ENCODE results near the gene DGKI.

DGKI gene

DNA sequence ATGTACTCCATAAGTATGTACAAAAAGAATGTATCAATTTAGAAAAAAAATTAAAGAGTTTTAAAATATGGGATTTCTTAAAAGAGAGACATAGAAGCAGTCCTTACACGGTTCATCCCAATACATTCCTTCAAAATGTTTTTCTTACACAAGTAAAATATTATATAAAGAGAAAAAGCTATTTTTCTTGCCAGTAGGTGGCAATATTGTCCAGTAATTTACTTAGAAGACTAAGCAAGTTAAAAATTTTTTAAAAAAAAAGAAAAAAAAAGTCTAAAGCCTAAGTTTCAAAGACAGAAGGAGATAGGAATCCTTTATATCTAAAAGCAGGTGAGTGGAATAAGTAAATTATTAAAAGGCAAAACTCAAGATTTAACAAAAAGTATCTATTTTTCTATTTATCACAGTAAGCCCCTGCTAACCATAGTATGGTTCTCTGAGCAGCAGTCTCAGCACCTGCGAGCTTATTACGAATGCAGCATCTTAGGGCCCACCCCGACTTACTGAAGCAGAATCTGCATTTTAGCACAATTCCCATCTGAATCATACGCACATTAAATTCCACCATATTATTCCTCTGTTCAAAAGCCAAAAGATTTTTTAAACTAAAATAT is 240.6 kb downstream of the DGKI start:
- DNase-seq (ENCODE audit: low read depth, low spot score) = peak; percentile 81
- TF ChIP-seq, protein P1, sequence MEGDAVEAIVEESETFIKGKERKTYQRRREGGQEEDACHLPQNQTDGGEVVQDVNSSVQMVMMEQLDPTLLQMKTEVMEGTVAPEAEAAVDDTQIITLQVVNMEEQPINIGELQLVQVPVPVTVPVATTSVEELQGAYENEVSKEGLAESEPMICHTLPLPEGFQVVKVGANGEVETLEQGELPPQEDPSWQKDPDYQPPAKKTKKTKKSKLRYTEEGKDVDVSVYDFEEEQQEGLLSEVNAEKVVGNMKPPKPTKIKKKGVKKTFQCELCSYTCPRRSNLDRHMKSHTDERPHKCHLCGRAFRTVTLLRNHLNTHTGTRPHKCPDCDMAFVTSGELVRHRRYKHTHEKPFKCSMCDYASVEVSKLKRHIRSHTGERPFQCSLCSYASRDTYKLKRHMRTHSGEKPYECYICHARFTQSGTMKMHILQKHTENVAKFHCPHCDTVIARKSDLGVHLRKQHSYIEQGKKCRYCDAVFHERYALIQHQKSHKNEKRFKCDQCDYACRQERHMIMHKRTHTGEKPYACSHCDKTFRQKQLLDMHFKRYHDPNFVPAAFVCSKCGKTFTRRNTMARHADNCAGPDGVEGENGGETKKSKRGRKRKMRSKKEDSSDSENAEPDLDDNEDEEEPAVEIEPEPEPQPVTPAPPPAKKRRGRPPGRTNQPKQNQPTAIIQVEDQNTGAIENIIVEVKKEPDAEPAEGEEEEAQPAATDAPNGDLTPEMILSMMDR (IDR thresholded peaks at IDR 0.05; ENCODE audit: low read depth, low read length) = peak; percentile 26
- in situ Hi-C loops (cut with HindIII; ENCODE audit: low sequenced_read_pairs) = no loop called here
- no peak overlapping the region for H3K4me3 ChIP-seq (ENCODE audit: low read depth, low read length)

DNA sequence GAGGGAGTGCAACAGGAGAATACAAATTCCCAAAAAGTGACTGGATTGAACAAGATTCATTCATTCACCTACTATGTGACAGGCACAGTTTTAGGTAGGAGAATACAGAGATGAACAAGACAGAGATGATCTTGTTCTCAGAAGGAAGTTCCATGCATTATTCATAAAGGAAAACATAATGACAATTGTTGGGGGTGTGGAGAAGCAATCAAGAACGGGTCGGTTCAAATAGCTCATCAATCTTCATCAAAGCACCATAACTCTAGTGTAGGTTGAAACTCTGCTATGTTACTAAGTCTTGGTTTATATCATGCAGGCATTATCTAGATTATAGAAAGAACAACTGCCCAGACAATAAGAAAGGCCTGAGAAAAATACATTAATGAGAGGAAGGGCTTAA is 243.7 kb downstream of the DGKI start:
- in situ Hi-C loops (cut with HindIII; ENCODE audit: low sequenced_read_pairs) = no loop called here
- TF ChIP-seq, protein P1 (IDR thresholded peaks at IDR 0.05; ENCODE audit: low read depth, low read length) = no peak
- no peak overlapping the region for H3K4me3 ChIP-seq (ENCODE audit: low read depth, low read length)
- DNase-seq (ENCODE audit: low read depth, low spot score) = no peak

DNA sequence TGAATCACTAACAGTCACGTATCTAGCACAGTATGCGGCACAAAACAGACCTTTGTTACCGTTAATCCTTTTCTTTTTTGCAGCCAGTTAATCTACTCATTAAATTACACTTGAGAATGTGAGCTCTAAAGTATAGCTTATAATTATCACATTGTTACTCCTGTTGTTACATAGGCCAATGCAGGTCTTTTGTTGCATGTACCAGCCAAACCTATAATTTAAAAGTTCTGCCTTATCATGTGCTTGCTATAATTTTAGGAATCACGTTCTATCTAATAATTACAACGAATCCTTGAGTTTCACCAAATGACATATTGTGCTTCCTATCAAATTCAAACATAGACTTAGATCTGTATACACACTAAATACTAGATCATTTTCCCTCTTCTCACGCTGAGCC is 245.1 kb downstream of the DGKI start:
- H3K4me3 ChIP-seq (ENCODE audit: low read depth, low read length) = no peak overlapping the region
- TF ChIP-seq, protein P1 (IDR thresholded peaks at IDR 0.05; ENCODE audit: low read depth, low read length) = no peak
- no peak for DNase-seq (ENCODE audit: low read depth, low spot score)
- in situ Hi-C loops (cut with HindIII; ENCODE audit: low sequenced_read_pairs) = no loop called here

DNA sequence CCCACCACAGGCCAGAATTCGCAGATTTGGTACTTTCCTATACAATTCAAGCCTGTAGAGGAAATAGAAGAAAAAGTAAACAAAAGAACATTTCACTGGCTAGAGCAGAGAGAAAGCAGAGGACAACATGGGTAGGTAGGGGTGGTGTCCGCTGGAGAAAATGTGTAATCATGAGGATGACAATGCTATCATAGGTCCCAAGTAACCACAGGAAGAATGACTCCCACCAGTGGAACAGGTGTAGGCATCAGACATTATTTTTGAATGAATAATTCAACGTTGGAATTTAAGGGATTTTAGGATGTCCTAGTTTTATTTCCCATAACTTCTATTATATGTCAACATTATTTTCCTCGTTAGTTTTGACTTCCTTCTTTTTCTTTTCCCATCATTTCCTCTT is 248.9 kb downstream of the DGKI start:
- TF ChIP-seq, protein P1 (IDR thresholded peaks at IDR 0.05; ENCODE audit: low read depth, low read length) = no peak
- in situ Hi-C loops (cut with HindIII; ENCODE audit: low sequenced_read_pairs) = no loop called here
- no peak overlapping the region for H3K4me3 ChIP-seq (ENCODE audit: low read depth, low read length)
- DNase-seq (ENCODE audit: low read depth, low spot score) = no peak

DNA sequence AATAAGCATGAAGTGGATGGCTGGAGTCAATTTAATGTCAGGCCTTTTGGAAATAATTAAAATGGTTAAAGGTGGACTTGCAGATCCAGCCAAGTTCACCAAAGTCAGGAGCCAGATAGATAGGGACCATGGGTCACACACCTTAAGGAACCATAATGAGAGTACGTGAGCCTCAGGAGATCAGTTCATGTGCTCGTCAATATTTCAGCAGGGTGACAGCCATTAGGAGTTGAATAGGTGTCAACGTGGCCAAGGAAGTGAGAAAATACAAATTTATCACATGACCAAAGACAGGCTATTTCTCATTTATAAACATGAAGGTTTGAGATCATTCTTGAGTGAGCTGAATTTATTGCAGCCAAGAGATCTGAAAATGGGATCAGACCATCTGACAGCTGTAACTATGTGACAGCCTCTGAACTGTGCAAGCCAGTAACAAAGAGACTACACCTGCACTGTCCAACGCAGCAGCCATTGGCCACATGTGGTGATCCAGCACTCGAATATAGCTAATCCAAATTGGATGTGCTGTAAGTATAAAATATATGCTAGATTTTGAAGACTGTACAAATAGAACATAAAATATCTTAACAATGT is 253.6 kb downstream of the DGKI start:
- in situ Hi-C loops (cut with HindIII; ENCODE audit: low sequenced_read_pairs) = no loop called here
- H3K4me3 ChIP-seq (ENCODE audit: low read depth, low read length) = no peak overlapping the region
- TF ChIP-seq, protein P1 (IDR thresholded peaks at IDR 0.05; ENCODE audit: low read depth, low read length) = no peak
- DNase-seq (ENCODE audit: low read depth, low spot score) = no peak

DNA sequence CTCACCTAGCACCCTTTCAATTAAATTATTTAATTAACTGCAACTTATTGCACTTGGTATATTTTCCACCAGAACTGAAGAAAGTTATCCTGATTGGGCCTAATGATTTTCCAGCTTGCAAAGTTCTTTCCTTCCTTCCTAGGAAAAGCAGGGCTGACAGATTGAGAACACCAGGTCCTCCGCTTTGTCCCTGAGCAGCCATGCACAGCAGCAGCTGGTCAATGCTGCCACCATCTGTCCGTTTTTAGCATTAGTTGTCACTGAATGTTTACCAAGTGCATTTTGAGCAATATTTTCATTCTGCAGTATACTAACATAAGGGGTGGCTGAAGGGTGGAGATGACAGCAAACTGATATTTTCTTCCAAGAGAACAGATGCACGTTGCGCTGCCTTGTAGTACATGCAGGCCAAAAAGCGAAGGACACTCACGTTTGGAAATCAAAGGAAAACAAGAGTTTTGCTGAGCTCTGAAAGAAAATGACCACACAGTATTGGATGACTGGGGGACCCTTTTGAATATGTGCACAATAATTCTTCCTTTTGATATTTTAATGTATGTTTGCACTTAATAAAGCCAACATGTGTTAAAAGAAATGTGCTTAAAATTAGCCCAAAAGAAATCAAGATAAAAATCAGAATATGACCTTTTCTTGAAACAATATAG is 254.4 kb downstream of the DGKI start:
- no peak overlapping the region for H3K4me3 ChIP-seq (ENCODE audit: low read depth, low read length)
- DNase-seq (ENCODE audit: low read depth, low spot score) = peak; percentile 83
- in situ Hi-C loops (cut with HindIII; ENCODE audit: low sequenced_read_pairs) = no loop called here
- TF ChIP-seq, protein P1 (IDR thresholded peaks at IDR 0.05; ENCODE audit: low read depth, low read length) = peak; percentile 81

Data from astrocyte of the spinal cord (primary cell).